PC-9 (cell line): ENCODE measurements around the gene FOXL1.

Experiments
- EZH2 ChIP-seq: fragments of 200-600 bp; sonication (generic); IDR thresholded peaks from 2 replicates; pipeline ENCODE4 v1.8.0; 2017; ENCODE audit warnings: antibody characterized with exemption, low read depth
- TF ChIP-seq, protein P1 (sequence below): fragments of 200-600 bp; sonication (generic); conservative IDR thresholded peaks from 2 replicates; pipeline ENCODE4 v1.6.1; 2017; ENCODE audit warnings: mixed run types, antibody characterized with exemption, mild to moderate bottlenecking, moderate library complexity

DNA sequence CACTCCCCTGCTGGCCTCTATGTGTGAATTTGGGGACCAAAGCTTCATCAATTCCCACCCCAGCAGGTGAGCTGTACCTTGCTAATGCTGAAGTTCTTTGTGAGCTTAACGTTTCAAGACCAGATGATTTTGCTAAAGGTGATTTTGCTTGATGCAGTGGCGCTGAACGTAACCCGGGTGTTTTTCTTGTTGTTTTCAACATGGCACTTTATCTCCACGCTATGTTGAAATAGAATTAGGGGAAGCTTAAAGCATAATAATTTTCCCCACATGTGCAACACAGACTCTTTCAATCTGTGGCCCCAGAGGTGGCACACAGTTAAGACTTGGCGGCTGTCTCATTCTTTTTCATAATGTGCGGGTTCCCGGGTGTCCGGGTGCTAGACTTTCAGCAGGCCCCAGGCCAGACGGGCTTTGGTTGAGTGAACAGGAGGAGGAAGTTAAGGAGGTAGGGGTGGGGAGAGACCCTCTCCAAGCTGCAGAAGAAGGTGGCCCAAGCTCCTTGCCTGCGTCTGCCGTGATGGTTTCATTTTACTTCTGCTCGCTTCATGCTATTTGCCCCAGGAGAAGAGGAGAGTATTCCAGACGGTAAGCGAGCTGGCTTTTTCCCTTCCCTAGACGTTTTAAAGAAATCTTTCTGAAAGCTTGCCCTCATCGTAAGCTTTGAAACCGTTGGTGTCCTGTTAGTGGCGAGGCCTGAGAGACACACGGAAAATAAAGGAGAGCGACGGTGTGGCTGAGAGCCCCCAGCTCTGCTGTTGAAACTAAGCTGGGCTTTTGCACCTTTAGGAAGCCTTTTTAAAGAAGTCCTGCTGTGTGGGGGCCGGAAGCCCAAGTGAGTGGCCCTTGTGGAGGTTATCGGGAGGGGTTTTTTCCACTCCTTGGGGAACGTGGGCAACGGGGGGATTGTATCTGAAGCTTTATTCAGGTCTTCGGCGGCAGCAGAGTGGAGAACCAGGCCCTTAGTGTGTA, 7.5 kb upstream of the FOXL1 start:
- TF ChIP-seq, protein P1, sequence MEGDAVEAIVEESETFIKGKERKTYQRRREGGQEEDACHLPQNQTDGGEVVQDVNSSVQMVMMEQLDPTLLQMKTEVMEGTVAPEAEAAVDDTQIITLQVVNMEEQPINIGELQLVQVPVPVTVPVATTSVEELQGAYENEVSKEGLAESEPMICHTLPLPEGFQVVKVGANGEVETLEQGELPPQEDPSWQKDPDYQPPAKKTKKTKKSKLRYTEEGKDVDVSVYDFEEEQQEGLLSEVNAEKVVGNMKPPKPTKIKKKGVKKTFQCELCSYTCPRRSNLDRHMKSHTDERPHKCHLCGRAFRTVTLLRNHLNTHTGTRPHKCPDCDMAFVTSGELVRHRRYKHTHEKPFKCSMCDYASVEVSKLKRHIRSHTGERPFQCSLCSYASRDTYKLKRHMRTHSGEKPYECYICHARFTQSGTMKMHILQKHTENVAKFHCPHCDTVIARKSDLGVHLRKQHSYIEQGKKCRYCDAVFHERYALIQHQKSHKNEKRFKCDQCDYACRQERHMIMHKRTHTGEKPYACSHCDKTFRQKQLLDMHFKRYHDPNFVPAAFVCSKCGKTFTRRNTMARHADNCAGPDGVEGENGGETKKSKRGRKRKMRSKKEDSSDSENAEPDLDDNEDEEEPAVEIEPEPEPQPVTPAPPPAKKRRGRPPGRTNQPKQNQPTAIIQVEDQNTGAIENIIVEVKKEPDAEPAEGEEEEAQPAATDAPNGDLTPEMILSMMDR: no peak
- no peak for TF ChIP-seq EZH2
